Measurements from ENCODE around the gene CD248.
A peak's percentile ranks its signal among the peaks of the same experiment; 100 is the strongest.

CD248 gene

DNA sequence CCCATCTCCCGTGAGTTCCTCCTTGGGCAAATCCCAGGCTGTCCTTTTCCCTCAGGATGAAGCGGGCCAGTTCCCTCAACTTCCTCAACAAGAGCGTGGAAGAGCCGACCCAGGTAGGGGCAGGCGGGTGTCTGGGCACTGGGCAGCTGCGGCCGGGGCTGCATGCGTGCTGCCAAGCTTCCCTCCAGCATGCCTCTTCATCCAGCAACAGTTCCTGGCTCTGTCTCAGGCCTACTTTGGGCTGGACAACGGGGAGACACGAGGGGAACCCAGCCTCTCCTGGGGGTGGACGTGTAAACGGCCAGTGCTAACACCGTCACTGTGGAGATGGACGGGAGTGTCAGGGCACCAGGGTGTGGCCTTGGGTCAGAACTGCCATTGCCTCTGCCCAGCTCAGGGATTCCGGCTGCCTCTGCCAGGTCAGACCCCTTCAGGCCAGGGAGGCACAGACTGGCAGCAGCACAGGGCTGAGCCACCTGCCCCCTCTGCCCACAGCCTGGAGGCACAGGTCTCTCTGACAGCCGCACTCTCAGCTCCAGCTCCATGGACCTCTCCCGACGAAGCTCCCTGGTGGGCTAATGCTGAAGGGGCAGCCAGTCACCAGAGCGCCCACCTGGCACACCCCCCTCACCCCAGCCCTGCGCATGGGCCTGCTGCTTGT lies 50.3 kb downstream of the CD248 start:
- in situ Hi-C loops (cut with HindIII; ENCODE audit: low sequenced_read_pairs): no loop called here
- no peak for DNase-seq (ENCODE audit: low read depth)
- peak overlapping the region; percentile 64 for H3K4me3 ChIP-seq (ENCODE audit: low read depth, low read length)
- TF ChIP-seq, protein P1, sequence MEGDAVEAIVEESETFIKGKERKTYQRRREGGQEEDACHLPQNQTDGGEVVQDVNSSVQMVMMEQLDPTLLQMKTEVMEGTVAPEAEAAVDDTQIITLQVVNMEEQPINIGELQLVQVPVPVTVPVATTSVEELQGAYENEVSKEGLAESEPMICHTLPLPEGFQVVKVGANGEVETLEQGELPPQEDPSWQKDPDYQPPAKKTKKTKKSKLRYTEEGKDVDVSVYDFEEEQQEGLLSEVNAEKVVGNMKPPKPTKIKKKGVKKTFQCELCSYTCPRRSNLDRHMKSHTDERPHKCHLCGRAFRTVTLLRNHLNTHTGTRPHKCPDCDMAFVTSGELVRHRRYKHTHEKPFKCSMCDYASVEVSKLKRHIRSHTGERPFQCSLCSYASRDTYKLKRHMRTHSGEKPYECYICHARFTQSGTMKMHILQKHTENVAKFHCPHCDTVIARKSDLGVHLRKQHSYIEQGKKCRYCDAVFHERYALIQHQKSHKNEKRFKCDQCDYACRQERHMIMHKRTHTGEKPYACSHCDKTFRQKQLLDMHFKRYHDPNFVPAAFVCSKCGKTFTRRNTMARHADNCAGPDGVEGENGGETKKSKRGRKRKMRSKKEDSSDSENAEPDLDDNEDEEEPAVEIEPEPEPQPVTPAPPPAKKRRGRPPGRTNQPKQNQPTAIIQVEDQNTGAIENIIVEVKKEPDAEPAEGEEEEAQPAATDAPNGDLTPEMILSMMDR (IDR thresholded peaks at IDR 0.05; ENCODE audit: low read depth, low read length, missing control alignments): no peak

DNA sequence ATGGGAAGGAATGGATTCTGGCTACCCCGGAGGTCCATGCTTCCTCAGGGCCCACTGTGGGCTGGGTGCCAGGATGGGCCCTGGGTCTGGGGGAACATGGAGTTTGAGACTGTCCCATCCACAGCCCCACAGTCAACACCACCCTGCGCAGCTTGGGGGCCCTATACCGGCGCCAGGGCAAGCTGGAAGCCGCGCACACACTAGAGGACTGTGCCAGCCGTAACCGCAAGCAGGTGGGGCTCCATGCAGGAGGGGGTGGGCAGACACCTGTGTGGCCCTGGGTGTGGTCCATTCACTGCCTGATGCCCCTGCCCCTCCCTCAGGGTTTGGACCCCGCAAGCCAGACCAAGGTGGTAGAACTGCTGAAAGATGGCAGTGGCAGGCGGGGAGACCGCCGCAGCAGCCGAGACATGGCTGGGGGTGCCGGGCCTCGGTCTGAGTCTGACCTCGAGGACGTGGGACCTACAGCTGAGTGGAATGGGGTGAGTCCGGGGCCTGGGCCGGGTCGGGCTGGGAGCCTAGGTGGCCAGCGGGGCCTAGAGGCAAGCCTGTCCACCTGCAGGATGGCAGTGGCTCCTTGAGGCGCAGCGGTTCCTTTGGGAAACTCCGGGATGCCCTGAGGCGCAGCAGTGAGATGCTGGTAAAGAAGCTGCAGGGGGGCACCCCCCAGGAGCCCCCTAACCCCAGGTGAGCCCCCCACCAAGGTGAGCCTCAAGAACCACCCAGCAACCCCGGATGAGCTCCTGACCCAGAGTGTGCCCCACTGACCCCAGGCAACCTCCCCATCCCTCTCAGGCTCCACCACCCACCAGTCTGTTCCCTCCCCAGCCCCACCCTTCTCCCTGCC lies 51.1 kb downstream of the CD248 start:
- no peak overlapping the region for H3K4me3 ChIP-seq (ENCODE audit: low read depth, low read length)
- DNase-seq (ENCODE audit: low read depth): no peak
- TF ChIP-seq, protein P1 (IDR thresholded peaks at IDR 0.05; ENCODE audit: low read depth, low read length, missing control alignments): no peak
- in situ Hi-C loops (cut with HindIII; ENCODE audit: low sequenced_read_pairs): no loop called here

DNA sequence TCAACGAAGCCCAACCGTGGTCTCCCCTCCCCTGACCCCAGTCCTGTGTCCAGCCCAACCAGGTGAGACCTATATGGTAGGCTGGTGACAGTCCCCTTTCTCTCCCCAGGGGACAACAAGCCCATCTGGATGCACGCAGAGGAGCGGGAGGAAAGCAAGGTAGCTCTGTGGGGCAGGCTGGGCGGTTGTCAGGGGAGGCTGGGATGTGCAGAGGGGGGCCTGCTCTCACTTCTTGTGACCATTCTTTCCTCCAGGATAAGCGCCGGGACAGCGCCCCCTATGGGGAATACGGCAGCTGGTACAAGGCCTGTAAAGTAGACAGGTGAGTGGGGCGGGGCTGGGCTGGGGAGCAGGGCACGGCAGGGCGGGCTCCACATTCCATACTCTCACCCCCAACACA lies 51.9 kb downstream of the CD248 start:
- TF ChIP-seq, protein P1 (IDR thresholded peaks at IDR 0.05; ENCODE audit: low read depth, low read length, missing control alignments): peak; percentile 28
- in situ Hi-C loops (cut with HindIII; ENCODE audit: low sequenced_read_pairs): no loop called here
- DNase-seq (ENCODE audit: low read depth): no peak
- H3K4me3 ChIP-seq (ENCODE audit: low read depth, low read length): no peak overlapping the region
